Fibroblast of skin of left quadriceps (primary cell): Measurements from ENCODE around the gene SLC20A1.
"Not testable (repeated sequence)": the region's sequence is repeated elsewhere in the genome, so short reads cannot be mapped to it uniquely, and the experiment has no call there.

Experiments
- DNase-seq, 2 experiments: peaks; one replicate each; pipeline ENCODE4 v3.0.0-alpha.2; 2013; ENCODE audit warnings: low read depth in 2 of 2

SLC20A1 gene

GRCh38 chr2:112683550-112684414 is 38.0 kb downstream of the SLC20A1 start:
- no peak for DNase-seq

DNA sequence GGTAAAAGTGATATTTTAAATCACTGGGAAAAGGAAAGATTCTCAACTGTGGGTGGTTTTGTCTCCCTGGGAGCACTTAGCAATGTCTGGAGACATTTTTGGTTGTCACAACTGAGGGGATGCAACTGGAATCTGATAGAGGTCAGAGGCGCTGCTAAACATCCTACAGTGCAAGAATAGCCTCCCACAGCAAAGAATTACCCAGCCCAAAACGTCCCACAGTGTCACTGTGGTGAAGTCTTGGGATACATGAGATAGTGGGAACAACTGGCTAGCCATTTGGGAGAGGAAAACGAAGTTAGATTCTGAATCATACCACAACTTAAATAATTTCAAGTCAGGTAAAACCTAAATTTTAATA is 38.7 kb downstream of the SLC20A1 start:
- DNase-seq, result no peak

- no peak for DNase-seq
Measured at GRCh38 chr2:112685271-112685884, 39.6 kb downstream of the SLC20A1 start.

DNA sequence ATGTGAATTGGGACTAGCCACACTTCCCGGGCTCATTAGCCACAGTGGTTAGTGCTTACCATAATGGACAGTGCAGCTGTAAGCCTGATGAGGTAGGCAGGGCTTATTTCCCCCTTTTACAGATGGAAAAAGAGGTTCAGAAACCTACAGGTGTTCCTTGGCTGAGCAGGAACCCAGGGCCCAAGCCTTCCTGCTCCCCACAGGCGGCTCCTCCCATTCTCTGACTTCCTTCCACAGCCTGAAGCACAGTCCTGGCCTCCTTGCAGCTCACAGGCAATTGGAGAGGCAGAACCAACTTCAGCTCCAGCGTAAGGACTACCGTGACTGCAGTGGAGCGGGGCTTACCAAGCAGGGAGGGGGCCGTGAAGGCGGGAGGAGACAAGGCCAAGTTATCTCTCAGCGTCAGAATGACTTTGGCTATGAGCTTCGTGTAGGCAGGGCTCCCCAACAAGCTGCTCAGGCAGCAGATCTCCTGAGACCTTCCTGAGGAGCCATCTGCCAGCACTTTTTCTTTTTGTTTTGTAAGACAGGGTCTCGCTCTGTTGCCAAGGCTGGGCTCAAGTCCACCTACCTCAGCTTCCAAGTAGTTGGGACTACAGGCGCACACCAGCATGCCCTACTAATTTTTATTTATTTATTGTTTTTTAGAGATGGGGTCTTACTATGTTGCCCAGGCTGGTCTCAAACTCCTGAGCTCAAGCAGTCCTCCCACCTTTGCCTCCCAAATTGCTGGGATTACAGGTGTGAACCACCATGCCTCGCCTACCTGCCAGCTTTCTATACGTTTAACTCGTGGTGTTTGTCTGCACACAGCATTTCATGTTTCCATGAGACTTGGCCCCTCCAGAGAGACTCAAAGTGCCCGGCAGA is 40.8 kb downstream of the SLC20A1 start:
- DNase-seq, result no peak

- no peak for DNase-seq
Measured at GRCh38 chr2:112687522-112687921, 41.8 kb downstream of the SLC20A1 start.

GRCh38 chr2:112688086-112688880 is 42.5 kb downstream of the SLC20A1 start:
- no peak for DNase-seq

DNA sequence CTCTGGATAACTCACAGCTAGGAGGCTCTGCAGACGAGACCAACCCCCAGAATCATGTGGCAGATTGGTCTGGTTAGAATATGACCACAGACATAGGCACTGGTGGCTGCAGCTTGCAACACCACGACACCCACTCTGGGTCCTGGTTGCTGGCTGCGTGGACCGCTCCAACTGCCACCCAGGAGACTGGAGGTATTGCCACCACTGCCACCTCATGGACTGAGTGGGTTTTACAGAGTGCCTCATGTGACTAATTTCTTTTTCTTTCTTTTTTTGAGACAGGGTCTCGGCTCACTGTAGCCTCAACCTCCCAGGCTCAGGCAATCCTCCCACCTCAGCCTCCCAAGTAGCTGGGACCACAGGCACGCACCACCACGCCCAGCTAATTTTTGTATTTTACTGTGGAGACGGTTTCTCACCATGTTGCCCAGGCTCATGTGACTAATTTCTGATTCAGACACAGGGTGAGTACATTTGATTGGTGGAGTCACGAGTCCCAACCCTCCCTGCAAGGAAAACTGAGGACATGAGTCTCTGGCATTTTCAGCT is 45.2 kb downstream of the SLC20A1 start:
- DNase-seq, result no peak

GRCh38 chr2:112691881-112692281 is 46.1 kb downstream of the SLC20A1 start:
- no peak for DNase-seq

- peak; percentile 54 to 63 for DNase-seq
Measured at GRCh38 chr2:112692495-112692911, 46.8 kb downstream of the SLC20A1 start.

DNA sequence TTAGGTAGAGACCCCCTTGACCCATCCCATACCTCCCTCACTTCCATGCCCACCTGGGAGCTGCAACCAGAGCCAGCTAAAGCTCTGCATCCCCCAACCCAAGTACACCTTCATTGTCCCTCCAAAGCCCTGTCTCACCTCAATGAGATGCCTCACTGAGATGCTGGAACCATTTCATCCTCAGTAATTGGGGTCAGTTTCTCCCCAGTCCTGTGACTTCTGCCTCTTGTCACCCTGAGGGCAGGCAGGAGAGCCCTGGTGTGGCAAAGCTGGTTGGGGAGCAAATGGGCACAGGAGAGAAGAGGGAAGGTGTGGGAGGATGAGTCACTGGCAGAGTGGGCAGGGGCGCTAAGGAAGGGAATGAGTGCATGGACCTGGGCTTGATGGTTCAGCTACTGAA is 47.2 kb downstream of the SLC20A1 start:
- no peak for DNase-seq

DNA sequence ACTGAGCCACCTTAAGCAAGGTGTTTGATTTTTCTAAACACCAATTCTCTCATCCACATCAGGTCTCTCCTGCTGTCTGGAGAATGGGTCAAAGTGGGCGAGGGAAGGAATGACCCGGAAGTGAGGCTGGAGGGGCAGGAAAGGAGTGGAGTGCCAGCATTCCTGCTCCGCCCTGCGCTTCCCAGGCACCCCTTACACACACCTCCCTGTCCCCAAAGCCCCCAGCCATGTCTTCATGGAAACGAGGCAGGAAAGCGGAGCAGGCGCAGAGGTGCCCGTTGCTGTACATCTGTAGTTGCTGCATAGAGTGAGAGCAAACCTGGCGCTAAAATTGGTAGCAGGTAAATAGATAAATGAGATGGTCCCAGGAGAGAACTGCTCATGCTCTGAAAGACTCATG is 47.9 kb downstream of the SLC20A1 start:
- DNase-seq, result no peak

DNA sequence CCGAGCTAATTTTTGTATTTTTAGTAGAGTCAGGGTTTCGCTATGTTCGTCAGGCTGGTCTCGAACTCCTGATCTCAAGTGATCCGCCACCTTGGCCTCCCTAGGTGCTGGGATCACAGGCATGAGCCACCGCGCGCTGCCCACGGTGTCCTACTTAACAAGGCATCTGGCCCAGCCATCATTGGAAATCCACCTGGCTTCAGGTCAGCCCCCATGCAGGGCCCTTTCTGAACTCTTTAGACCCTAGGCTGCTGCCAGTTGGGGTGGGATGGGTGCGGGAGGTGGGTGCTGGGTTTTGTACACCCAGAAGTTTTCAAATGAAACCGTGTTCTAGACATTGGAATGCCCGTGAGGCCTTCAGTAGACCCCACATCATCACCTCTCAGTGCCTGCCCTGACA is 48.4 kb downstream of the SLC20A1 start:
- DNase-seq, result no peak

GRCh38 chr2:112698834-112699515 is 53.2 kb downstream of the SLC20A1 start:
- no peak for DNase-seq

DNA sequence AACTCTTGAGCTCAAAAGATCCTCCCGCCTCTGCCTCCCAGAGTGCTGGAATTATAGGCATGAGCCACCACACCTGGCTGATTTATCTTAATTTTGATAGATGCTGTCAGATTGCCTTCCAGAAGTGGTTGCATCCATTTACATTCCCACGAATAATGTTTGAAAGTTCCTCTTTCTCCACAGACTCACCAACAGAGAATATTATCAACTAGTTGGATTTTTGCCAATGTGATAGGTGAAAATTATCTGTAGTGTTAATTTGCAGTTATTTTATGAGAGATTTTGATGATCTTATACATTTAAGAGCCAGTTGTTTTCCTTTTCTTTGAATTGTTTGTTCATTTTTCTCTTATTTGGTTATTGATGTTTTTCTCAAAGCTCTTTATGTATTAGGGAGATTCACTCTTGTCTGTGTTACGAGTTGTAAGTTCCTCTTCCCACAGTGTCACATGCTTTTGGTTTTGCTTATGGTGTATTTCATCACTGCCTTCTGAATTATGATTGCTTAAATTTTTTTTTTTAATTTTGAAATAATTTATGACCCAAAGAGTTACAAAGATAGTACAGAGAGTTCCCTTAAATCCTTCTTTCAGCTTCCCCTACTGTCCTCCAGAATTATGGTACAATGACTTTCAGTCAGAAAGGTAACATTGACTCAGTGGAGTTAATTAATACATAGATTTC is 54.4 kb downstream of the SLC20A1 start:
- DNase-seq, result no peak

- no peak for DNase-seq
Measured at GRCh38 chr2:112701052-112701451, 55.3 kb downstream of the SLC20A1 start.

DNA sequence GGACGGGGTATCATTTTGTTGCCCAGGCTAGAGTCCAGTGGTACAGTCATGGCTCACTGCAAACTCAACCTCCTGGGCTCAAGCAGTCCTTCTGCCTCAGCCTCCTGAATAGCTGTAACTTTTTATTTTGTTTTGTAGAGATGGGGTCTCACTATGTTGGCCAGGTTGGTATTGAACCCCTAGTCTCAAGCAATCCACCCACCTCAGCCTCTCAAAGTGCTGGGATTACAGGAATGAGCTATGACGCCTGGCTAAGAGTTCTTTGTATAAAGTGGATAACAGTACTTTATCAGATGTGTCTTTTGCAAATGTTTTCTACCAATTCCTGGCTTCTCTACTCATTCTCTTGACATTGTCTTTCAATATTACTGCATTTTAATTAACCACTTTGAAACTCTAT is 57.9 kb downstream of the SLC20A1 start:
- no peak for DNase-seq

DNA sequence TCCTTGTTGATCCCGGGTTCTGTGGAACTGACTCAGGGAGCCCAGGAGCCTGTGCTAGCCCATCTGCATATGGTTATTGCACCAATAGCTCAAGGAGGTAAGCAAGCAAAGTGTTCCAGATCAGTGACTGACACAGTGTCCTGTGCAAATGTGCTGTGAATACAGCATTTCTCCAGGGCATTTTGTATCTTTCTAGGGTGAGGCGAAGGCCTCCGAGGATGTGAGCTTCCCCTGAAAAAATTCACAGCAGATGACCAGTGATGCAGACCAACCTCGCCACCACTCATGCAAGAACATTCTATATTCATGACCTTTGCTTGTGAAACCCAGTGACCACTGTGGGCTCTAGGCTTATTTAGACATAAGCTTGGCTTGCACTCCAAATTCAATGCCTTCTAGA is 59.8 kb downstream of the SLC20A1 start:
- DNase-seq, result no peak

DNA sequence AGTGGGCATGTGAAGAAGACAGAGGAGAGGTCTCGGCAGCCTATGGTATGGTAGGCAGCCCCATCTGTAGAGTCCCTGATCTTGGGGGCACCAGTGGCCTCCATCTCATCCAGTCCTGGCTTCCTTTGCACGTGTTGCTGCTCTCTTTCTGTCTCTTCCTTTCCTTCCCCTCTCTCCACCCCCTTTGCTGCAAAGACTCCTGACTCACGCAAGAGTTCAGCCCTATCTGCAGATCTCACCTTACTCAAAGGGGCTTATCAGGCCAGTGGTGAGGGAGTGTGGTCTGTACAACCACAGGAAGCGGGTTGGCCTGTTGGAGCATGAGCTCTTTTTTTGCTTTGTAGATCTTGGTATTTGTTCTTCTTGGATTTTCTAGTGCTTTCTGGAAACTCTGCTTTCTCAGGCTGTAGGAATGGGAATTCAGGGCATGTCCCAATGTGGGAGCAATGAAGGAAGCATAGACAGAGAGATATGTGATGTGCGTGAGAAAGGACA is 60.5 kb downstream of the SLC20A1 start:
- no peak for DNase-seq

- DNase-seq, result not testable (repeated sequence)
Measured at GRCh38 chr2:112706947-112707346, 61.2 kb downstream of the SLC20A1 start.

- DNase-seq, result no peak
Measured at GRCh38 chr2:112708968-112709367, 63.2 kb downstream of the SLC20A1 start.
